ENCODE measurements around the gene UBE2U. TPM values are rescaled to one million over a fixed set of nuclear protein-coding genes. Genes with fewer than 3 reads are reported as not detected.

The UBE2U gene
- total and polyA plus RNA-seq, 2 of the 8 experiments (the other 6 are each of a cell fraction or from before 2014, with no cell fraction given) = not detected

DNA sequence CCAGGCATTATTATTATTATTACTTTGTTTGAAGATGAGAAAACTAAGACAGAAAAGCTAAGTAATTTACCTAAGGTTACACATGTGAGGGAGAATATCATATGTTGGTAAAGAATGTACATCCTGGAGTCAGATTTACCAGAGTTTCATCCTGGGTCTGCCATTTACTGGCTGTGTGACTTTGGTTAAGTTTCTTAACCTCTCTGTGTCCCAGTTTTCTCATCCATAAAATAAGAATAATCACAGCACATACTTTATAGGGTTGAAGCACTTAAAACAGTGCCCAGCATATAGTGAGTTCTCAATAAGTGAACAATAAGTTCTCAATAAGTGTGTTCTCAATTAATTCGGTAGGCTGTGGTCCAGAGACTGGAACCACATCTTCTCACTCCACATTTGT is 32.5 kb downstream of the UBE2U start (continued):
- TF ChIP-seq, protein P1, sequence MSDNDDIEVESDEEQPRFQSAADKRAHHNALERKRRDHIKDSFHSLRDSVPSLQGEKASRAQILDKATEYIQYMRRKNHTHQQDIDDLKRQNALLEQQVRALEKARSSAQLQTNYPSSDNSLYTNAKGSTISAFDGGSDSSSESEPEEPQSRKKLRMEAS (IDR thresholded peaks at IDR 0.05) = no peak
- TF ChIP-seq SAP30 (IDR thresholded peaks at IDR 0.05; ENCODE audit: insufficient read depth, insufficient replicate concordance, low read length) = no peak
